Stimulated activated CD4-positive, alpha-beta T cell treated with anti-CD3 and anti-CD28 coated beads, Interleukin-1b, Interleukin-23, amount 100 ng/mL, for 1 hour (primary cell): ENCODE measurements around the gene GPR155.
"Not testable (repeated sequence)": the region's sequence is repeated elsewhere in the genome, so short reads cannot be mapped to it uniquely, and the experiment has no call there.

Source experiments
- DNase-seq, 2 donors: peaks; one replicate each; pipeline ENCODE4 v3.0.0-alpha.2; 2020; ENCODE audit warnings: low read depth in 2 of 2

GPR155 gene

GRCh38 chr2:174438146-174438886 is 48.5 kb downstream of the GPR155 start:
- DNase-seq = no peak

GRCh38 chr2:174436351-174436750 is 50.5 kb downstream of the GPR155 start:
- DNase-seq = no peak

DNA sequence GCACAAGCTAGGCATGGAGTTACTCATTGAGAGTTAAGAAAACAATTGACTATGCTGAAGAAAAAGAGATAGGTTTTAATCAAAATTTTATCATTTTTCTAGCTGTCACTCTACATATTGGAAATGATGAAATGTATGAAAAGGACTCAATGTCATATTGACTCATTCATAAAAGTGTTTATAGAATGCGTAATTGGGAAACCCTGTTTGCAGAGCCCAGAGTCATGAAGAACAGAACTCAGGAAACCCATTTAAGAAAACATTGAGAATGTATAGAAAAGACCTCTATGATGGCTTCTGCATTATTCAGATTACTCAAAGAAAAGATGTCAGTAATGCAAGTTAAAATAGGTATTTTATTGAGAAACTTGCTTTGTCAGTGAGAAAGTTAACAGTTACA is 54.9 kb downstream of the GPR155 start:
- no peak for DNase-seq

DNA sequence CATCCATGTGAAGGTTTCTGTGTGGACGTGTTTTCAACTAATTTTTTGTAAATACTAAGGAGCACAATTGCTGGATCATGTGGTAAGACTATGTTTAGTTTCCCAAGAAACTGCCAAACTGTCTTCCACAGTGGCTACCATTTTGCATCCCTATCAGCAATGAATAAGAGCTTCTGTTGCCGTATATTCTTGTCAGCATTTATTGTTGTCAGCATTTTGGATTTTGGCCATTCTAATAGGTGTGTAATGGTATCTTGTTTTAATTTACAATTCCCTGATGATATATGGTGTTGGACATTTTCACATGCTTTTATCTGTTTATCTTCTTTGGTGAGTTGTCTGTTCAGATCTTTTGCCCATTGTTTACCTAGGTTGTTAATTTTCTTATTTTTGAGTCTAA is 56.8 kb downstream of the GPR155 start:
- no peak for DNase-seq

DNA sequence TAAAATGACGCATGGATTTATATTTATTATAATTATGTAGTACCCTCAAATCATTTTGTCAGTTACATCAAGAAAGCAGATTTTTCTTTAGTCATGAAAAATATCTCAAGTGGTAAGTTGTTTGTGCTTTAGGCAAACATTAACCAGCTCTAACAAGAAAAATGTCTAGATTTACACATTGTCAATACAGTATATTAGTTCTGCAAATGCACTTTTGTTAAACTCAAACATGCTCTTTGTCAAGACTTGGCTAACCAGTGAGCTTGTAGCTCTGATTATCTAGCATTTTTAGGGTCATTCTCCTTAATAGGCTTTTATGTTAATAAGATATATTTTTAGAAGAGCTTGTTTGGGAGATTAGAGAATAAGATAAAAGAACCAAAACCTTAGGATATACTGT is 58.6 kb downstream of the GPR155 start:
- DNase-seq = no peak

DNA sequence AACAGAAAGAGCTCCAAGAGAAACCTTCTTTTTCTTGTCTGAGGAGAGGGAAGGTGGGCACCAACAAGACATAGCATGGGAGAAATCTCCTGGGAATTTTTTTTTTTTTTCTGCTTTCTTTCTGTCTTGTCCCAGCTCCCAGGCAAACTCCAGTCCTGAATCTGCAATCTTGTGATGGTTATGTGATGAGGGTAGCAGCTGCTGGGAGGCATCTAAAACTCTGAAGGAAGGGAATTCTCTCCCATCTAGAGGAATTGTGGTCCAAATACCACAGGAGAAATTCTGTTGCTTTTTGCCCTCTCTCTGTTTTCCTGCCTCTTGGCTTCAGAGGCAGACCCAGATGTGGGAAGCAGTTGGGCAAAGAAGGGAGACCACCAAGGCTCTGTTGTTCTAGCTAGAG is 74.6 kb downstream of the GPR155 start:
- no peak for DNase-seq

DNA sequence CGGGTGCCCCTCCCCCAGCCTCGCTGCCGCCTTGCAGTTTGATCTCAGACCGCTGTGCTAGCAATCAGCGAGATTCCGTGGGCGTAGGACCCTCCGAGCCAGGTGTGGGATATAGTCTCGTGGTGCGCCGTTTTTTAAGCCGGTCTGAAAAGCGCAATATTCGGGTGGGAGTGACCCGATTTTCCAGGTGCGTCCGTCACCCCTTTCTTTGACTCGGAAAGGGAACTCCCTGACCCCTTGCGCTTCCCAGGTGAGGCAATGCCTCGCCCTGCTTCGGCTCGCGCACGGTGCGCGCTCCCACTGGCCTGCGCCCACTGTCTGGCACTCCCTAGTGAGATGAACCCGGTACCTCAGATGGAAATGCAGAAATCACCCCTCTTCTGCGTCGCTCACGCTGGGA is 76.8 kb downstream of the GPR155 start:
- not testable (repeated sequence) for DNase-seq

DNA sequence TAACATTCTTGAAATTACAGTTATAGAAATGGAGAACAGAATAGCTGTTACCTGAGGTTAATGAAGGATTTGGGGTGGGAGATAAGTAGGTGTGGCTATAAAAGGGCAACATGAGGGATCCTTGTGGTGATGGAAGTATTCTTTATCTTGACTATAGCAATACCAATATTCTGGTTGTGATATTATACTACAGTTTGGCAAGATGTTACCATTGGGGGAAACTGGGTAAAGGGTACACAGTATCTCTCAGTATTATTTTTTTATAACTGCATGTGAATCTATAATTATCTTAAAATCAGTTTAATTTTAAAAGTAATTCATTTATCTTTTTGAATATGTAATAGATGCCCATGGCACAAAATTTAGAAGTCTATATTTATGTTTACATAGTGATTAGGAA is 83.2 kb downstream of the GPR155 start:
- DNase-seq = no peak

DNA sequence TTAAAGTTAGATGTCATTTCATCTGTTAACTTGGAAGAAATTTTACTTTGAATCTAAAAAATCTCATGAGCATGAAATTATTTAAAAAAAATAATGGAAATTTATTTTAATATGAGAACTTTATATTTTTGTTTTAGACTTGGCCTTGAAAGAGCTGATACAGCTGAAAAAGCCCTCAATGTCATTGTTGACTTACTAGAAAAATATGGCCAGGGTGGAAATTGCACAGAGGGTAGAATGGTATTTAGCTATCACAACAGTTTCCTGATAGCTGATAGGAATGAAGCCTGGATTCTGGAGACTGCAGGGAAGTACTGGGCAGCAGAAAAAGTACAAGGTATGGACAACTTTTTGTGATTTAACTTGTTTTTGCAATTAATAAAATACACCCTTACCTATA is 86.0 kb downstream of the GPR155 start:
- DNase-seq = no peak

DNA sequence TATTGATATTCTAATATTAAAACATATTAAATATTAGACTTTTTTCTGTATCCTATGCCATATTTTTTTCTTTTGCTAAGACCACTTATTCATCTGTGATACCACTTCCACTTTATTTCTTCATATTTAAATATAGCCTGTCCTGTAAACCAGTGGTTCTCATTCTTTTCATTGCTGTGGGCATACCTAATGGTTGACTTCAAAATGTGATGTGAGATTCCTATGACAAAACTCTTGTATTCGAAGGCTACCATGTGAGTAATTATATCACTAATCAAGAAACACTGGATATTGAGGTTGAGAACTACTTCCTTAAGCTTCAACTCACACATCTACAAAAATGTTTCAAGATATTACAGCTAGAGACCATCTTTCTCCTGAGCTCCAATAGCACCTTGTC is 87.7 kb downstream of the GPR155 start:
- no peak for DNase-seq

DNA sequence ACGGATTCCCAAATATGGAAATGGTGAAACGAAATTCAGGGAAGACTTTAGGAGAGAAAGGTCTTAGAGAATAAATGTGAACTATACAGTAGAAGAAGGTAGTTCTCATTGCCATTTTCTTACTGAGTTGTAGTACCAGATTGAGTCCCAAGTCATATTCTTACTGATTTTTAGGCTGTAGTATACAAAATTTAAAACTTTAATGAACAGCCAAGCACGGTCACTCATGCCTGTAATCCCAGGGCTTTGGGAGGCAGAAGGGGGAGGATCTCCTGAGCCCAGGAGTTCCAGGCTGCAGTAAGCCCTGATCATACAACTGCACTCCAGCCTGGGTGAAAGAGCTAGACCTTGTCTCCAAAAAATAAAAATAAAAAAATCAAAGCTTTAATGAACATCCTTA is 89.1 kb downstream of the GPR155 start:
- DNase-seq = no peak

DNA sequence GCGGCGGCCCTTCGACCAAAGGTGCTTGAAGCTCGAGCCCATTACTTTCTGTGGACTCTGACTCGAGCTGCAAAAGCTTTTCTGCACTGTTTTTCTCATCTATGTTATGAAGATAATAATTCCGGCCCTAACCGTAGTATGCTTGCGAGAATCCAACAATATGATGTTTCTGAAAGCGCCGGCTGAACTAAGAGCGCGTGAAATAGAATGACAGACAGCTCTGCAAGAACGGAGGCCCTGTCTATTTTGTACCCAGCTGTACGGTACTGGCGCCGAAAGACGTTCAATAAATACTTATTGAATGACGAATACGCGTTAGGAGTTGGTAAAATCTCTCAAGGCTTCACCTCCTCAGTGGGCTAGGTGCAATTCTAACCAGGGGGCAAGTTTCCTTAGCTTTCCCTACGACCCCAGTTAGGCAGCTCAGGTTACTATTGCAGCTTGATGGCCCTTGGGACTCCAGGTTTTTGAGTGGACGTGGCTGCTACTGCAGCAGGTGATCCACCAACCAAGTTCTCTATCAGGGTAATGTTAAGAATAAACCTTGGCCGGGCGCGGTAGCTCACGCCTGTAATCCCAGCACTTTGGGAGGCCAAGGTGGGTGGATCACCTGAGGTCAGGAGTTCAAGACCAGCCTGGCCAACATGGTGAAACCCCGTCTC is 90.7 kb downstream of the GPR155 start:
- no peak for DNase-seq

- peak; percentile 36 to 44 for DNase-seq
Measured at GRCh38 chr2:174395284-174395968, 91.4 kb downstream of the GPR155 start, which contains the start of gene SCRN3. Gene SCRN3 (plus strand): TSS chr2:174395730. CDS start chr2:174398284, 2,554 bp downstream.

- DNase-seq = no peak
Measured at GRCh38 chr2:174392706-174393105, 94.1 kb downstream of the GPR155 start.

GRCh38 chr2:174390303-174390702 is 96.5 kb downstream of the GPR155 start:
- not testable (repeated sequence) for DNase-seq

DNA sequence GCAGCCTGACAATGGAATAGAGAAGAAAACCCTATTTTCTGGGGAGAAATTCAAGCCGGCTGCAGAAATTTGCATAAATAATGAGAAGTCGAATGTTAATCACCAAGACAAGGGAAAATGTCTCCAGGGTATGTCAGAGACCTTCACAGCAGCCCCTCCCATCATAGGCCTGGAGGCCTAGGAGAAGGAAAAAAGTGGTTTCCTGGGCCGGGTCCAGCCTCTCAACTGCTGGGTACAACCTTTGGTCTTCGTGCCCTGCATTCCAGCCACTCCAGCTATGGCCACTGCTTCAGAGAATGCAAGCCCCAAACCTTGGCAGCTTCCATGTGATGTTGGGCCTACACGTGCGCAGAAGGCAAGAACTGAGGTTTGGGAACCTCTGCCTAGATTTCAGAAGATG is 97.3 kb downstream of the GPR155 start:
- no peak for DNase-seq

DNA sequence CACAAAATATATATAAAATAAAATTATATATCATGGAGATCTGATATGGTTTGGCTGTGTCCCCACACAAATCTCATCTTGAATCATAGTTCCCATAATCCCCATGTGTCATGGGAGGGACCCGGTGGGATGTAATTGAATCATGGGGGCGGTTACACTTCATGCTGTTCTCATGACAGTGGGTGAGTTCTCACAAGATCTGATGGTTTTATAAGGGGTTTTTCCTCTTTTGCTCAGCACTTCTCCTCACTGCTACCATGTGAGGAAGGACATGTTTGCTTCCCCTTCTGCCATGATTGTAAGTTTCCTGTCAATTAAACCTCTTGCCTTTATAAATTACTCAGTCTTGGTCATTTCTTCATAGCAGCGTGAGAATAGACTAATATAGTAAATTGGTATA is 98.1 kb downstream of the GPR155 start:
- DNase-seq = not testable (repeated sequence)

DNA sequence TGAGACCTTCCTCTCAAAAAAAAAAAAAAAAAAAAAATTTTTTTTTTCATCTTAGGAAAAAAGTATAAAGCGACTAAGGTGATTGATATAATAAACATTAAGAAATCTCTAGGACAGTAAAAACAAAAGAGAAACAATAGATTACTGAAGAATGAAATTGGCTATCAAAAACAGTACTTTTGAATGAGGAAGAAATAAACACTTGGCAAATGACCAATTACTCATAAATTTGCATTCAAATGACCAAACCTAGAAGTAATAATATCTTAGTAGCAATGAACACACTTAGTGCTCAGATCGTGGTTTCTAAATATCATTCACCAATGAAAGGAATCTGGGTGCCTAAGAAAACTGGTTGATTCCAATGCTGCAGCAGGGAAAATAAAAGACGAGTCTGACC is 101.6 kb downstream of the GPR155 start:
- no peak for DNase-seq

DNA sequence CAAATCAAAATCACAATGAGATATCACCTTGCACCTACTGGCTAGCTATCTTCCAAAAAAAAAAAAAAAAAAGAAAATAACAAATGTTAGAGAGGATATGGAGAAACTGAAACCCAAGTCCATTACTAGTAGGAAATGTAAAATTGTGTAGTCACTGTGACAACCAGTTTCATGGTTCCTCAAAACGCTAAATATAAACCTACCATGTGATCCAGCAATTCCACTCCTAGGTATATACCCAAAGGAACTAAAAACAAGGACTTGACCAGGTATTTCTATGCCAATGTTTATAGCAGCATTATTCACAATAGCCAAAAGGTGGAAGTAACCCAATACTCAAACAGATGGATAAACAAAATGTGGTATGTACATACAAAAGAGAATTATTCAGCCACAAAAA is 103.0 kb downstream of the GPR155 start:
- DNase-seq = no peak
